OCI-LY3 (cell line): Measurements from ENCODE around the gene TNFRSF8.

Experiments
- H2AFZ ChIP-seq: fragments of 200-600, 300-600 bp; shearing (Covaris generic); 2 replicates; pipeline ENCODE4 v1.6.0; 2014; ENCODE audit warnings: antibody characterized with exemption, low read depth, low read length
- H3K27ac ChIP-seq: fragments of 200-600, 300-600 bp; sonication (generic); 2 replicates; pipeline ENCODE4 v1.5.1; 2014; ENCODE audit warnings: mild to moderate bottlenecking, low read length, moderate library complexity, mixed read lengths
- H3K27me3 ChIP-seq: fragments of 200-600, 300-600 bp; sonication (generic); 2 replicates; pipeline ENCODE4 v1.6.1; 2014; ENCODE audit warnings: low read depth, low read length, mixed read lengths
- H3K36me3 ChIP-seq: fragments of 200-600, 300-600 bp; sonication (generic); replicated peaks from 2 replicates; pipeline ENCODE3; 2014; ENCODE audit warnings: low read depth, low read length, mixed read lengths
- H3K4me1 ChIP-seq: fragments of 300-600, 200-600 bp; sonication (generic); 2 replicates; pipeline ENCODE4 v1.6.1; 2014; ENCODE audit warnings: low read length, mixed read lengths
- H3K4me2 ChIP-seq: fragments of 200-600, 300-600 bp; sonication (generic); 2 replicates; pipeline ENCODE4 v1.6.1; 2014; ENCODE audit warnings: low read length, mixed read lengths
- H3K4me3 ChIP-seq: fragments of 300-600, 200-600 bp; sonication (generic); 2 replicates; pipeline ENCODE4 v1.5.1; 2014; ENCODE audit warnings: antibody characterized with exemption, mild to moderate bottlenecking, low read length, moderate library complexity
- H3K79me2 ChIP-seq: fragments of 300-600, 200-600 bp; shearing (Covaris generic); 2 replicates; pipeline ENCODE4 v1.6.1; 2014; ENCODE audit warnings: mild to moderate bottlenecking, low read length, mixed read lengths
- H3K9ac ChIP-seq: fragments of 300-600, 200-600 bp; shearing (Covaris generic); 2 replicates; pipeline ENCODE4 v1.6.0; 2014; ENCODE audit warnings: mild to moderate bottlenecking, low read length, moderate library complexity
- H3K9me3 ChIP-seq: fragments of 200-600, 300-600 bp; shearing (Covaris generic); 2 replicates; pipeline ENCODE4 v1.6.1; 2014; ENCODE audit warnings: low read length, mixed read lengths; ENCODE audit not compliant: insufficient read depth
- H4K20me1 ChIP-seq: fragments of 200-600, 300-600 bp; sonication (generic); 2 replicates; pipeline ENCODE4 v1.6.1; 2016; ENCODE audit warnings: low read length, mixed read lengths; ENCODE audit not compliant: insufficient read depth
- CTCF ChIP-seq: fragments of 200-600, 300-600 bp; sonication (generic); IDR thresholded peaks from 2 replicates; pipeline ENCODE4 v1.5.1; 2014; ENCODE audit warnings: antibody characterized with exemption, low read length, low read depth
- EZH2phosphoT487 ChIP-seq: fragments of 200-600 bp; shearing (Covaris generic); IDR thresholded peaks from 2 replicates; pipeline ENCODE4 v1.6.1; 2018; ENCODE audit warnings: antibody characterized with exemption, mixed run types, low read depth

TNFRSF8 gene

GRCh38 chr1:12174924-12175810 is 112.1 kb downstream of the TNFRSF8 start:
- TF ChIP-seq EZH2phosphoT487 (no peak), CTCF (no peak)
- no peaks in the 10 kb centered on the region for H3K27me3 ChIP-seq
- H3K9ac ChIP-seq = no peak overlapping the region

GRCh38 chr1:12176298-12177118 is 113.4 kb downstream of the TNFRSF8 start:
- Histone ChIP-seq H3K27me3 (no peaks in the 10 kb centered on the region), H3K4me2 (no peak overlapping the region), H3K9ac (no peak overlapping the region), H3K4me1 (peaks cover 34% of the 10 kb centered on the region), H3K9me3 (no peaks in the 10 kb centered on the region), H2AFZ (no peak overlapping the region), H3K4me3 (no peak overlapping the region), H3K36me3 (peaks cover 24% of the 10 kb centered on the region), H3K27ac (no peak overlapping the region), H4K20me1 (peaks cover 95% of the 10 kb centered on the region), H3K79me2 (peaks cover 93% of the 10 kb centered on the region)
- TF ChIP-seq EZH2phosphoT487 (no peak), CTCF (no peak)

More at GRCh38 chr1:12174924-12175810, 112.1 kb downstream of the TNFRSF8 start:
- no peak overlapping the region for H3K27ac ChIP-seq
- peaks cover 38% of the 10 kb centered on the region for H3K4me1 ChIP-seq
- H4K20me1 ChIP-seq = peaks cover 91% of the 10 kb centered on the region
- no peaks in the 10 kb centered on the region for H3K9me3 ChIP-seq
- peaks cover 91% of the 10 kb centered on the region for H3K79me2 ChIP-seq
- no peak overlapping the region for H3K4me3 ChIP-seq
- H3K36me3 ChIP-seq = peaks cover 30% of the 10 kb centered on the region
- H3K4me2 ChIP-seq = no peak overlapping the region
- no peak overlapping the region for H2AFZ ChIP-seq

DNA sequence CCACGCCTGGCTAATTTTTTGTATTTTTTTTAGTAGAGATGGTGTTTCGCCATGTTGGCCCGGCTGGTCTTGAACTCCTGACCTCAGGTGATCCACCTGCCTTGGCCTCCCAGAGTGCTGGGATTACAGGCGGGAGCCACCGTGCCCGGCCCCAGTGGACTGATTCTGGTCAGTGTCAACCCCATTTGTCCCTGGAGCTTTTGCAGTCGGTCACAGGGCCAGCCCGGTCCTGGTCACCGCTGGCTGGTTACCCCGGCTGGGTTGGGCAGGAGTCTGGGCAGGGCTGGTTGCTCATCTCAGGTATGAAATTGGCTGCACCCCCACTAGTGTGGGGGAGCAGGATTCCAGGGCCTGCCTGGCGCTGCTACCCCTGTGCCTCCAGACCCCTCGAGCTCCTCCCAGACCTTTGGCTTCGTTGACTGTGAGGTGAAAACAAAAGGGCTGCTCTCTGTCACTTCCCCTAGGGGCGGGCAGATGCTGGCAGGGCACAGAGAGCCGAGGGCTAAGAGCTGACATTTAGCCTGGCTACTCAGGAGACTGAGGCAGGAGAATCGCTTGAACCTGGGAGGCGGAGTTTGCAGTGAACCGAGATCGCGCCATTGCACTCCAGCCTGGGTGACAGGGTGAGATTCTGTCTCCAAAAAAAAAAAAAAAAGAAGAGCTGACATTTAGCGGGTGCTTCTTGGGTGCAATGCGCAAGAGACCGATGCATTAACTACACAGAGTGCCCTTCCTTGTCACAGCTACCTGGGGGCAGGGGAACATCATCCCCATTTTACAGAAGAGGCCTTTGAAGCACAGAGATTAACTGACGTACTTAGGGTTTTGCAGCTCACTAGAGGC is 114.3 kb downstream of the TNFRSF8 start:
- H3K36me3 ChIP-seq = peaks cover 23% of the 10 kb centered on the region
- no peak overlapping the region for H2AFZ ChIP-seq
- H3K4me1 ChIP-seq = peaks cover 32% of the 10 kb centered on the region
- H3K4me3 ChIP-seq = no peak overlapping the region
- no peaks in the 10 kb centered on the region for H3K9me3 ChIP-seq
- peaks cover 91% of the 10 kb centered on the region for H3K79me2 ChIP-seq
- no peak overlapping the region for H3K4me2 ChIP-seq
- TF ChIP-seq EZH2phosphoT487 = no peak
- TF ChIP-seq CTCF = no peak
- H3K27me3 ChIP-seq = no peaks in the 10 kb centered on the region
- no peak overlapping the region for H3K27ac ChIP-seq
- no peak overlapping the region for H3K9ac ChIP-seq
- H4K20me1 ChIP-seq = peaks cover 95% of the 10 kb centered on the region
